ENCODE results near the gene CD47.

Gene CD47

GRCh38 chr3:108117241-108117775 lies 26.5 kb upstream of the CD47 start:
- no peak for DNase-seq (ENCODE audit: low read depth)

DNA sequence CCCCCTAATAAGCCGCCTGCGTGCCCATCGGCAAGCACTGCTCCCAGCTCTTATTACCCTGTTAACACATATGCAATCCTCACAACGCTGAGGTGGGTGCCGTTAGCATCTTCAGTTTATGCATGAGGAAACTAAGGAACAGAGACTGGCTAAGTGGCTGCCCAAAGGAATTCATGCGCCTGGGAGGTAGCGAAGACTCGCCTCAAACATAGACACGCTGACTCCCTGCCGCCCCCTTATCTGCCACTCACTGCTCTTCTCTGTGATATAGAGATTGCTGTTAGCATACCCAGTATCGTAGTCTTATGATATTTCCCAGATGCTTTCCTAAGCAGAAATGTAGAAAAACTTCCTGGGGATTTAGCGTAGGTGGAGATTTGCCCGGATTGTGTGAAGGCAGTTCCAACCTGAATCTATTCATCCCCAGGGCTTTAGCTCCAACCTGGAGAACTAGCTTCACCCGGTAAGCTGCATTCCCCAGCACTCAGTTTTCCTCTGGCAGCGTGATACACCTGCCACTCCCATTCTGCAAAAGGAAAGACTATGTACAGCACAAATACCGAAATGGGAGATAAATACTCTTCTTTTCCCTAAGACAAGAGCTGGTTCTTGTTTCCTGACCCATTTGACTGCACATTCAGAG lies 23.7 kb upstream of the CD47 start:
- DNase-seq (ENCODE audit: low read depth): no peak

- no peak for DNase-seq (ENCODE audit: low read depth)
These were observed 23.1 kb upstream of the CD47 start for GRCh38 chr3:108113975-108114374.

GRCh38 chr3:108110934-108111333 lies 20.1 kb upstream of the CD47 start:
- DNase-seq (ENCODE audit: low read depth): no peak

GRCh38 chr3:108108416-108108815 lies 17.6 kb upstream of the CD47 start:
- no peak for DNase-seq (ENCODE audit: low read depth)

DNA sequence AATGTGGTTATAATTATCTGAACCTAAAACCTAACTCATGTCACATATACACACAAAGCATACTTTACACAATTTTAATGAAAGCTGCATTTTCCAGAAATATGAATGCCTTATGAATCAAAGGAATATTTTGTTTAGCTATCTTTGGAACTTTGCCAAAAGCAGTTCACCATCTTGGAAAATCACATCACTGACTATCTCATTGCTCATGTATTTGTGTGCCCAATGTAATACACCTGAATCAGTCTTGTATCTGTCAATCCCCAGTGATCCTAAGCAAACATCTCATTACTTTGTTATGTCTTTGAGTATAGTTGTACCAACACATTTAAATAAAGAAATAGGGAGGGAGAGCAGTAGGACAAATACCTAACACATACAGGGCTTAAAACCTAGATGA lies 15.6 kb upstream of the CD47 start:
- no peak for DNase-seq (ENCODE audit: low read depth)

DNA sequence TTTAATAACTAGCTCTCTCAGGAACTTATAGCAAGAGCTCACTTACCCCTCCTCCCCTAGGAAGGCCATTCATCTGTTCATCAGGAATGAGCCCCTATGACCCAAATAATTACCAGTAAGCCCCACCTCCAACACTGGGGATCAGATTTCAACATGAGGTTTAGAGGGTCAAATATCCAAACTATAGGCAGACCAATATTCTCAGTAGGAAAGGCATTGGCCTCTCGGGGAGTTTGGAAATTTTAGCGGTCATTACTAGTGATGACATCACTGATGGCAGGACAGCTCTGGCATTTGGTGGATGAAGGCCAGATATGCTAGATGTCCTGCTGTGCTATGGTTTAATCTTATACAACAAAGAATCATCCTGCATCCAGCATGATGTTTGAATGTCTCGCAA lies 15.2 kb upstream of the CD47 start:
- peak; percentile 82 for DNase-seq (ENCODE audit: low read depth)

DNA sequence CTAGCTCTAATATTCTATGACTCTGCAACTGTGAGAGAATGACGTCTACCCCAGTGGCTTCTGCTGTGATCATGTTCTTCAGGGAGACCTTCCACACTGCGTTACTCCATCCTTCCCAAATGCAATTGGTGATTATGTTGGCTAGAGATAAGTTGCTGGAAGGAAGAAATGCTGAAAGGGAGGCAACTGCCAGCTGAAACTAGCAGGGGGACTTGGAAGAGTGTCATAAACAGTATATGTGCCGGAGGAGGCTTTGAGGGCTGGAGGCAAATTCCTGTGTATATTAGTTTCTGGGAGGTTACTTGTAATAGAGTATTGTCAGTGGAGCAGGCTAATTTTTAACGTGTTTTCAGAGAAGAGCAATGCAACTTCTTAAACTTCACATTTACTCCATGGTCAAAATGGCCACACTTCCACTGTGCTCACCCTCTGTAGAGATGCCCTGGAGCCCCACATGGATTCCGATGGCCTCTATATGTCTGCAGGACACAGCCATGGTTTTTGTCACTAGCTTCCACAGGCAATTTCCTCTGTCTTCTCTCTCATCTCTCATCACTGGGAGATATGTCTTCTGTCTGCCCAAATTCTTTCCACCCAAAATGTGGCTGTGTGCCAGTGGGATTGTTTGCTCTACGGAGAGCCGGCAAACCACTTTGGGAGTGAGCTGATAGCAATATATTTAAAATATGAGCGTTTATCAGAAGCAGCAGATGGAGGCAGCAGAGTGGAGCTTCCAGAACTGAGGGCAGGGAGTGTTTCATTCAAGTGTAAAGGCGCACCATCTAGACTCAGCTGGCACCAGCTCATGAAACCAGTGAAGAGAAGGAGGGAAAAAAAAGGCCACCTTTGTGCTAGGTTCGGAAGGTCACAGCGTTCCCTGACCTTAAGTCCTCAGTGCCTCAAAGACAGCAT lies 13.3 kb upstream of the CD47 start:
- no peak for DNase-seq (ENCODE audit: low read depth)

DNA sequence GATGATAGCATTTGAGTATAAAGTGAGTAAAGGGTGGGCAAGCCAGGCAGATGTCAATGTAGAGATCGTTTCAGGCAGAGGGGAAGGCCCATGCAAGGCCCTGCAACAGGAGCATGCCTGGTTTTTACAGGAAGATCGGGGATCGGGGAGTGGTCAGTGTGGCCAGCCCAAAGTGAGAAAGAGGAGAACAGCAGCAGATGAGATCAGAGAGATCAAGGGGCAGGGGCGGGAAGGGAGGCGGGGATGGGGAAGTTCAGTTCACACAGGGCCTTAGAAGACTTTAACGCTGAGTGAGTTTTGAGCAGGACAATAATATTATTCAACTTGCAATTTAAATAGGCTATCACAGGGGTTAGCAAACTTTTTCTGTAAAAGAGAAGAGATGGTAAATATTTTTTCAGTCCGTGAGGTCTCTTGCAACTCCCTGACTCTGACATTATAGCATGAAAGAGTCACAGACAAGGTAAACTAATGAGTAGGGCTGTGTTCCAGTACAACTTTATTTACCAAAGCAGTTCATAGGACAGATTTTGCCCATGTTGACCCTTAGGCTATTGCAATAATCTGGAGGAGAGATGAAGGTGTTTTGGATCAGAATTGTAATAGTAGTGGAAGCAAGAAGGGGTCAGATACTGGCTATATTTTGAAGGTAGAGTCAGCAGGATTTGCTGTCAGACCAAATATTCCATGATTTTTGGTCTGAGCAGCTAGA lies 12.4 kb upstream of the CD47 start:
- DNase-seq (ENCODE audit: low read depth): no peak

- DNase-seq (ENCODE audit: low read depth): no peak
These were observed 11.7 kb upstream of the CD47 start for GRCh38 chr3:108102420-108103039.

DNA sequence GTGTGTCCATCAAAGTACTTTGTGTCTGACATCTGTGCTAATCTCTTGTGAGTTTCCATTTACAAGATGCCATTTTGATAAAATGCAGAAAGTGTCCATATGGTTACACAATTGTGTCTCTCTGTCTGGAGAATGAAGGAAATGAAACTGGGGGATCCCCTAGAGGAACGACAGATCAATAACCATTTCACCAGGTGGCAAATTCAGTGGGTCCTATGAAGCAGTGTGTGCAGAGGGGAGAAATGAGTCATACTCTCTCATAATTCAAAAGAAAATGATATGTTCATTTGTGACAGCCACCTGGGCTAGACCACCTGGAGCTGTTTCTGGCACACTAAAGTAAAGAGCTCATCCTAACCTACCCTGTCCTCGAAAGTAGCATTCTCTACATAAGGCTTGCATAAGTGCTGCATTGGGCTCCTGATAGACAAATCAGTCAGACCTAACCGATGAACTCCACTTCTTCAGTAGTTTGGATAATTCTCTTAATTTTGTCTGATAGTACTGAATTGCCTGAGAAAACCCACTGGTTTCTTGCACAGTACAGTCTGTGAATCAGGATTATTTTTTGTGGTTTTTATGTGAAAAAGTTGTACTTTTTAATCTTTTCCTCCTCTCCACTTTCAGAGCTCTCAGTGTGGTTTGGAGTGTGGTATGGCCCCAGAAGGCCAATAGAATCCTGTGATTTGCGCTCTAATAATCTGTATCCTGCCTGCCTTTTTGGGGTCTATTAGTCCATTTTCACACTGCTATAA lies 10.3 kb upstream of the CD47 start:
- DNase-seq (ENCODE audit: low read depth): no peak

DNA sequence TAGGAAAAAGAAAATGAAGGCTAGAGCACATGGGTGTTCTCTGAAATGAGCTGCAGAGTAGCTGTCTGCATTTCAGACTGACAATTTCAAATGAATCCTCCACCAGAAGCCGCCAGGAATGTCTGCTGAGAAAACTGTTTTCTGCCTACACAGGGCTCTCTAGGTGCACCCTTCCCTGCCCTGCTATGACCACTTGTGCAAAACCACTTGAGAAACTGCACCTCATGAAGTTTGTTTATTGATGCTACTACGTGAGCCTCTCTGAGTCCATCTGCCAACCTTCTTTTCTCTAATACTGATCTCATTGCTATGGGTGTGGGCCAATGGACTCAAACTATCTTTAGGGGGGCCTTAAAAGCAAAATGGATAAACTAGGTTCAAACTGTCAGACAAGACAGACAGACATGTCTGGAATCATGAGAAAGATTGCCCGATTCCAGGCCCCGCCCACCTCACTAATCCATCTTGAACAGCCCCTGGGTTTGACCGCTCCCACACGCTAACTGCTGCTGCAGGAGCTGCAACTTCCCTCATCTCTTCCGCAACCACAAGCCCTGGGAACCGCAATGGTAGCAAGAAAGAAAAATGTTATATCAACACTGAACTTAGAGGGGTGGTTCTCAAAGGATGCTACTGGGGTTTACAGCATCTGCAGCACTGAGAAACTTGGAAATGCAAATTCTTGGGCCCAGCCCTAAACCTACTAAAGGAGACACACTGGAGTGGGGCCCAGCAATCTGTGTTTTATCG lies 9.0 kb upstream of the CD47 start:
- no peak for DNase-seq (ENCODE audit: low read depth)

- DNase-seq (ENCODE audit: low read depth): no peak
These were observed 8.4 kb upstream of the CD47 start for GRCh38 chr3:108099244-108099643.

DNA sequence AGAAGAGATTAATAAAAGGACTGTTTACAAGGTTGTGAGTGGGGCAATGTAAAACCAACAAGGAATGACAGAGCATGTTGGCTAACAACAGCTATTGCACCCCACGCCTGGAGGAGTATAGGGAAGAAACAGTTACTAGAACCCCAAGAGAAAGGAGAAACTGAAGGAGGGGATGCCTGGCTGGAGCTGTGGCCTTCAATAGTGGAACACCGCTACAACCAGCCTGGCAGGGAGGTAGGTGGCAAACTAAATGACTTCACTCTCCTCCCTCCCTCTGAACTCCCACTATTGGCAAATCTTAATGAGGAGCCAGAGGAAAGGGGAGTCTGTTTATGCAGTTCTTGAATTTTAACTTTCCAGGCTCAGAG lies 7.2 kb upstream of the CD47 start:
- no peak for DNase-seq (ENCODE audit: low read depth)

DNA sequence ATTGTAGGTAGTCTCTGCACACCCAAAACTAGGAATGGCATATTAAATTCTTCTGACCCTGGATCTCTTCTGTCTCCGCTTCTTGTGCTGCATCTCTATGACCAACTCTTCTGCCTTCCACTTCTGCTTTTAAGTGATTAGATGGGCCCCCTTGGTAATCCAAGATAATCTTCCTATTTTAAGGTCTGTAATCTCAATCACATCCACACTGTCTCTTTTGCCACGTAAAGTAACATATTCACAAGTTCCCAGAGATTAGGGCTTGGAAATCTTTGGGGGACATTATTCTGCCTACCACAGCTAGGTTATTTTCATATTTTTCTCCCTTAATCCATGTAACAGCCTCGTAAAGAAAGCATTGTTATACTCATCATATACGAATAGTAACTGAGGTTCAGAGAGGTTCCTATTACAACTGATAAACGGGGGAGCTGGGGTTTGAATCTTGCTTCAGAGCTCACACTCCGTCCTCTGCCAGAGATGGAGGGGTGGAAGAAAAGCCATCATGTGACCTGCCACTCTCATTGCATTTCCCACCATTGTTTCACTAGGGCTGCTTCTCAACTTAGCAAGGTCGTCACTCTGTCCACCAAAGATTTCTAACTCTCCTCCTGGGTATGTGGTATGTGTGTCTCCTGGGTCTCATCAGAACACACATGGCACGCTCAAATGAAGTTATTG lies 6.6 kb upstream of the CD47 start:
- DNase-seq (ENCODE audit: low read depth): no peak

DNA sequence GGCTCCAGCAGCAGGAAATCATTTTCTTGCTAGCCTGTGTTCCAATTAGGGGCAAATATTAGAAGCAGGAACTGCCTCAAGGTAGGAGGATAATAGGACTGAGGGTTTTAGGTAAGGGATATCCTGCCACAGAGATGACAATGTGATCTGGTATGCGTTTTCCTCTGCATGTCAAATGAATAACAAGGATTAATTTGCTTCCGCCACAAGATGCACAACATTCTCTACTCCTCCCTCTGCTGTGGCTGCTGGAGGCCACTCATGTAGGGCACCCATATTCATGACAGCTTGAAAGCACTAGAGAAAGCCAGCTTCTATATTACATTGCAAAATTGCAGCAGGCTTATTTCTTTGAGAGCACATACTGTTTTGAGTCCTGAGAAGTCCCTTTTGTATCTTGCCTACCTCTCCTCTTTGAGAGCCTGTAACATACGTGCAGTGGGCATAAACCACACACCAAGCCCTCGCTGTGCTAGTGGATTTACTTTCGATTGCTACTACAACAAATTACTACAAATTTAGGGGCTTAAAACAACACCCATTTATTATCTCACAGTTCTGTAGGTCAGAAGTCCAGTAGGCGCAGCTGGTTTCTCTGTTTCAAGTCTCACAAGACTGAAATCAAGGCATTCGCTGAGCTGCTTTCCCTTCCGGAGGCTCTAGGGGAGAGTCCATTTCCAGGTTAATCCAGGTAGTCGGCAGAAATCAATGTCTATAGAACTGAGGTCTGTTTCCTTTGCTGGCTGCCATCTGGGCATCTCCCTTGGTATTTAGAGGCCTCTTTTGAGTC lies 5.9 kb upstream of the CD47 start:
- DNase-seq (ENCODE audit: low read depth): no peak

GRCh38 chr3:108093616-108094015 lies 2.8 kb upstream of the CD47 start:
- DNase-seq (ENCODE audit: low read depth): no peak

GRCh38 chr3:108093021-108093420 lies 2.2 kb upstream of the CD47 start:
- no peak for DNase-seq (ENCODE audit: low read depth)

- DNase-seq (ENCODE audit: low read depth): no peak
These were observed 1.7 kb upstream of the CD47 start for GRCh38 chr3:108092501-108092900.

Measured in HS-27A (cell line).